ENCODE measurements around the gene ISL2. TPM values are rescaled to one million over a fixed set of nuclear protein-coding genes. Genes with fewer than 3 reads are reported as not detected.
A peak's percentile ranks its signal among the peaks of the same experiment; 100 is the strongest.

The ISL2 gene
- total RNA-seq, 2 experiments from 2014 or later, result 6.2 to 11.8 TPM

GRCh38 chr15:76339305-76340197, 3.0 kb downstream of the ISL2 start:
- no TSS peak for BruUV-seq (replicated peaks)
- Histone ChIP-seq H3K79me2 (ENCODE audit: insufficient read depth, low read depth, low read length) (peaks cover 10% of the 10 kb centered on the region; the same call in 1 of the 2 replicates), H3K4me3 (ENCODE audit: low read depth, low read length, poor library complexity, severe bottlenecking) (peak overlapping the region; percentile 77), H3K9me2 (ENCODE audit: insufficient read depth, low read length) (no peaks in the 10 kb centered on the region), H3K27ac (ENCODE audit: low read depth, low read length, poor library complexity, severe bottlenecking) (no peak overlapping the region), H3K36me3 (ENCODE audit: insufficient read depth, low read length) (peaks cover 17% of the 10 kb centered on the region), H3K4me2 (ENCODE audit: low read length) (peak overlapping the region; percentile 95), H4K20me1 (ENCODE audit: insufficient read depth, low read length) (peaks cover 5% of the 10 kb centered on the region; the same call in 1 of the 2 replicates), H2AFZ (ENCODE audit: low read length) (no peak overlapping the region), H3K9me3 (ENCODE audit: low read length) (no peaks in the 10 kb centered on the region), H3K4me1 (ENCODE audit: insufficient read depth, low read length, poor library complexity, severe bottlenecking) (peaks cover 34% of the 10 kb centered on the region)
- peak; percentile 9 for DNase-seq (ENCODE audit: low spot score)
- CTCF ChIA-PET (ENCODE audit: unreplicated experiment), result no interaction called here
- intact Hi-C loops (cut with micrococcal nuclease; ENCODE audit: unreplicated experiment), result no loop called here
- TF ChIP-seq CTCF (conservative IDR thresholded peaks at IDR 0.05; ENCODE audit: low read length), result no peak
- TF ChIP-seq EZH2phosphoT487 (IDR thresholded peaks at IDR 0.05; ENCODE audit: borderline replicate concordance, low read depth, low read length), result no peak
- POLR2A ChIA-PET, result no interaction called here

- TF ChIP-seq CTCF (conservative IDR thresholded peaks at IDR 0.05; ENCODE audit: low read length) (no peak), EZH2phosphoT487 (IDR thresholded peaks at IDR 0.05; ENCODE audit: borderline replicate concordance, low read depth, low read length) (no peak)
- H3K4me2 ChIP-seq (ENCODE audit: low read length), result peak overlapping the region; percentile 95
- H3K36me3 ChIP-seq (ENCODE audit: insufficient read depth, low read length), result peaks cover 17% of the 10 kb centered on the region
- BruUV-seq (replicated peaks), result no TSS peak
- intact Hi-C loops (cut with micrococcal nuclease; ENCODE audit: unreplicated experiment), result no loop called here
- CTCF ChIA-PET (ENCODE audit: unreplicated experiment), result no interaction called here
- H3K79me2 ChIP-seq (ENCODE audit: insufficient read depth, low read depth, low read length), result peaks cover 10% of the 10 kb centered on the region; the same call in 1 of the 2 replicates
- H3K9me3 ChIP-seq (ENCODE audit: low read length), result no peaks in the 10 kb centered on the region
- no peak overlapping the region for H3K27ac ChIP-seq (ENCODE audit: low read depth, low read length, poor library complexity, severe bottlenecking)
- no peak for DNase-seq (ENCODE audit: low spot score)
- no peaks in the 10 kb centered on the region for H3K9me2 ChIP-seq (ENCODE audit: insufficient read depth, low read length)
- H2AFZ ChIP-seq (ENCODE audit: low read length), result no peak overlapping the region
- POLR2A ChIA-PET, result no interaction called here
- H4K20me1 ChIP-seq (ENCODE audit: insufficient read depth, low read length), result peaks cover 5% of the 10 kb centered on the region; the same call in 1 of the 2 replicates
- H3K4me3 ChIP-seq (ENCODE audit: low read depth, low read length, poor library complexity, severe bottlenecking), result peak overlapping the region; percentile 77
- H3K4me1 ChIP-seq (ENCODE audit: insufficient read depth, low read length, poor library complexity, severe bottlenecking), result peaks cover 31% of the 10 kb centered on the region
These were observed 3.7 kb downstream of the ISL2 start for GRCh38 chr15:76340198-76340802.

All from OCI-LY7 (cell line).